DMS114 treated with DMSO at 0.1 percent for 48 hours (cell line): Measurements from ENCODE around the gene PEX1.
A peak's percentile ranks its signal among the peaks of the same experiment; 100 is the strongest.
"Not testable (repeated sequence)": the region's sequence is repeated elsewhere in the genome, so short reads cannot be mapped to it uniquely, and the experiment has no call there.

Source experiments
- DNase-seq: peaks from one replicate; lab custom pipeline; 2025; ENCODE audit not compliant: unreplicated experiment; lab: John Stamatoyannopoulos, UW

PEX1 gene

GRCh38 chr7:92461027-92462003 lies 67.0 kb downstream of the PEX1 start:
- peak; percentile 23 for DNase-seq

GRCh38 chr7:92460510-92460909 lies 67.8 kb downstream of the PEX1 start:
- DNase-seq, result no peak

GRCh38 chr7:92460109-92460508 lies 68.2 kb downstream of the PEX1 start:
- no peak for DNase-seq

- DNase-seq, result no peak
Measured at GRCh38 chr7:92456236-92456635, 72.1 kb downstream of the PEX1 start.

GRCh38 chr7:92451645-92452044 lies 76.7 kb downstream of the PEX1 start:
- DNase-seq, result no peak

- peak; percentile 33 for DNase-seq
Measured at GRCh38 chr7:92448205-92448747, 80.0 kb downstream of the PEX1 start.

GRCh38 chr7:92447345-92448204 lies 80.7 kb downstream of the PEX1 start, which contains the start of gene GATAD1:
Gene GATAD1 (plus strand): TSS chr7:92447482. CDS start chr7:92447730, 248 bp downstream.
- peak; percentile 78 for DNase-seq

GRCh38 chr7:92446869-92447344 lies 81.4 kb downstream of the PEX1 start:
- no peak for DNase-seq

- not testable (repeated sequence) for DNase-seq
Measured at GRCh38 chr7:92442720-92443119, 85.6 kb downstream of the PEX1 start.

GRCh38 chr7:92437956-92438491 lies 90.3 kb downstream of the PEX1 start:
- no peak for DNase-seq
